GM23338 (cell line): ENCODE measurements around the gene ZNF318. TPM values are rescaled to one million over a fixed set of nuclear protein-coding genes. Genes with fewer than 3 reads are reported as not detected.
"Not testable (repeated sequence)": the region's sequence is repeated elsewhere in the genome, so short reads cannot be mapped to it uniquely, and the experiment has no call there.

ENCODE experiments used
- ATAC-seq: fragments of 200-7000 bp; cut with Tn5 transposase; 3 replicates; pipeline ENCODE4 v1.9.1; 2020
- DNase-seq: peaks from one replicate; pipeline ENCODE4 v3.0.0-alpha.2; 2015; ENCODE audit warnings: low spot score
- H2AFZ ChIP-seq: fragments of 200-600 bp; sonication (generic); 2 replicates; pipeline ENCODE4 v1.8.0; 2016; ENCODE audit warnings: antibody characterized with exemption, mild to moderate bottlenecking, moderate library complexity
- H3F3A ChIP-seq: fragments of 200-600 bp; sonication (generic); replicated peaks from 2 replicates; pipeline ENCODE4 v1.8.0; 2017; ENCODE audit warnings: antibody characterized with exemption, mixed run types, low read depth
- H3K27ac ChIP-seq: fragments of 200-600 bp; sonication (generic); 2 replicates; pipeline ENCODE4 v1.6.1; 2016; ENCODE audit warnings: low read depth
- H3K27me3 ChIP-seq: fragments of 200-600 bp; sonication (generic); 2 replicates; pipeline ENCODE4 v1.8.0; 2016; ENCODE audit warnings: mild to moderate bottlenecking, mixed run types, moderate library complexity; ENCODE audit not compliant: insufficient read depth
- H3K36me3 ChIP-seq: fragments of 200-600 bp; sonication (generic); 2 replicates; pipeline ENCODE4 v1.8.0; 2016; ENCODE audit warnings: mild to moderate bottlenecking; ENCODE audit not compliant: insufficient read depth
- H3K4me1 ChIP-seq: fragments of 200-600 bp; sonication (generic); 2 replicates; pipeline ENCODE4 v1.8.0; 2016; ENCODE audit warnings: mild to moderate bottlenecking, moderate library complexity; ENCODE audit not compliant: insufficient read depth
- H3K4me2 ChIP-seq: fragments of 200-600 bp; sonication (generic); 2 replicates; pipeline ENCODE4 v1.7.1; 2017; ENCODE audit warnings: mixed run types
- H3K4me3 ChIP-seq: fragments of 200-600 bp; sonication (generic); 2 replicates; pipeline ENCODE4 v1.6.1; 2016; ENCODE audit warnings: mixed run types
- H3K79me2 ChIP-seq: fragments of 200-600 bp; sonication (generic); replicated peaks from 2 replicates; pipeline ENCODE4 v1.8.0; 2017; ENCODE audit warnings: mild to moderate bottlenecking; ENCODE audit not compliant: insufficient read depth
- H3K9me2 ChIP-seq: fragments of 200-600 bp; sonication (generic); 2 replicates; pipeline ENCODE4 v1.8.0; 2017; ENCODE audit not compliant: insufficient read depth
- H4K20me1 ChIP-seq: fragments of 200-600 bp; sonication (generic); replicated peaks from 2 replicates; pipeline ENCODE4 v1.8.0; 2017; ENCODE audit warnings: mild to moderate bottlenecking; ENCODE audit not compliant: insufficient read depth
- H3K27ac Mint-ChIP-seq: 2 replicates; pipeline ENCODE4 v1.8.0; 2020; ENCODE audit warnings: inconsistent platforms, mild to moderate bottlenecking, moderate library complexity, mixed read lengths
- H3K27me3 Mint-ChIP-seq: 3 replicates; pipeline ENCODE4 v1.8.0; 2022; ENCODE audit warnings: low read depth, mild to moderate bottlenecking, moderate library complexity, mixed read lengths, inconsistent platforms; ENCODE audit not compliant: insufficient read depth, poor library complexity
- H3K36me3 Mint-ChIP-seq: 3 replicates; pipeline ENCODE4 v1.8.0; 2021; ENCODE audit warnings: low read depth, mild to moderate bottlenecking, inconsistent platforms, moderate library complexity, mixed read lengths
- H3K4me1 Mint-ChIP-seq: 3 replicates; pipeline ENCODE4 v1.8.0; 2020; ENCODE audit warnings: mild to moderate bottlenecking, inconsistent platforms, mixed read lengths
- H3K4me3 Mint-ChIP-seq: 3 replicates; pipeline ENCODE4 v1.8.0; 2021; ENCODE audit warnings: moderate library complexity, mild to moderate bottlenecking, inconsistent platforms, mixed read lengths
- H3K9me3 Mint-ChIP-seq: 3 replicates; pipeline ENCODE4 v1.8.0; 2020; ENCODE audit warnings: moderate library complexity, mild to moderate bottlenecking, inconsistent platforms, mixed read lengths
- CREB1 ChIP-seq: fragments of 250-450 bp; sonication (Bioruptor Pico); IDR thresholded peaks from 2 replicates; pipeline ENCODE4 v1.5.0; 2020; ENCODE audit warnings: low read depth, mild to moderate bottlenecking, moderate library complexity
- CTCF ChIP-seq, 2 experiments: fragments of 200-600 bp in 1 of 2; sonication (generic) in 1 of 2; conservative IDR thresholded peaks; 2 replicates each; pipeline versions ENCODE4 v1.5.1 to v1.6.1; 2016 to 2017; ENCODE audit warnings: antibody characterized with exemption in 2 of 2, low read depth in 2 of 2, mild to moderate bottlenecking in 2 of 2, moderate library complexity in 1 of 2
- EZH2 ChIP-seq: fragments of 200-600 bp; sonication (generic); IDR thresholded peaks from one replicate; pipeline ENCODE4 v1.8.0; 2017; ENCODE audit warnings: antibody characterized with exemption, mild to moderate bottlenecking, low read depth; ENCODE audit not compliant: unreplicated experiment
- JUNB ChIP-seq: IDR thresholded peaks from one replicate; pipeline ENCODE4 v1.6.1; 2016; ENCODE audit warnings: antibody characterized with exemption; ENCODE audit not compliant: unreplicated experiment
- NANOG ChIP-seq: IDR thresholded peaks from 2 replicates; pipeline ENCODE4 v1.6.1; 2016; ENCODE audit warnings: antibody characterized with exemption, borderline replicate concordance
- STAT1 ChIP-seq: IDR thresholded peaks from one replicate; pipeline ENCODE4 v1.6.1; 2016; ENCODE audit warnings: antibody characterized with exemption; ENCODE audit not compliant: unreplicated experiment
- ZNF114 ChIP-seq: fragments of 250-450 bp; sonication (Bioruptor Pico); IDR thresholded peaks from 2 replicates; pipeline ENCODE4 v1.5.0; 2020; ENCODE audit warnings: mild to moderate bottlenecking, moderate library complexity
- ZNF331 ChIP-seq: fragments of 250-450 bp; sonication (Bioruptor Pico); IDR thresholded peaks from 2 replicates; pipeline ENCODE4 v1.5.0; 2020; ENCODE audit warnings: low read depth, mild to moderate bottlenecking, moderate library complexity
- polyA plus RNA-seq: library from polyadenylated mRNA; unstranded; fragments of >200 nt; fragmentation: Nextera tagmentation; extraction: Ambion mirVana; gene quantifications from 2 replicates; pipeline ENCODE4 v1.2.1, GENCODE V29; 2016
- total RNA-seq: library from RNA; depleted of rRNA; stranded (reverse); fragments of >200 nt; shearing (Covaris generic); gene quantifications from 2 replicates; pipeline ENCODE4 v1.2.3, GENCODE V29; 2014
- TF ChIP-seq, protein P1 (sequence below): IDR thresholded peaks from 2 replicates; pipeline ENCODE4 v1.6.1; 2016; ENCODE audit warnings: antibody characterized with exemption
- TF ChIP-seq, protein P2 (sequence below): IDR thresholded peaks from one replicate; pipeline ENCODE4 v1.6.1; 2018; ENCODE audit warnings: antibody characterized with exemption; ENCODE audit not compliant: unreplicated experiment

Gene ZNF318
- total and polyA plus RNA-seq, 2 experiments from 2014 or later: 8.7 to 19.5 TPM

- TF ChIP-seq, protein P1, sequence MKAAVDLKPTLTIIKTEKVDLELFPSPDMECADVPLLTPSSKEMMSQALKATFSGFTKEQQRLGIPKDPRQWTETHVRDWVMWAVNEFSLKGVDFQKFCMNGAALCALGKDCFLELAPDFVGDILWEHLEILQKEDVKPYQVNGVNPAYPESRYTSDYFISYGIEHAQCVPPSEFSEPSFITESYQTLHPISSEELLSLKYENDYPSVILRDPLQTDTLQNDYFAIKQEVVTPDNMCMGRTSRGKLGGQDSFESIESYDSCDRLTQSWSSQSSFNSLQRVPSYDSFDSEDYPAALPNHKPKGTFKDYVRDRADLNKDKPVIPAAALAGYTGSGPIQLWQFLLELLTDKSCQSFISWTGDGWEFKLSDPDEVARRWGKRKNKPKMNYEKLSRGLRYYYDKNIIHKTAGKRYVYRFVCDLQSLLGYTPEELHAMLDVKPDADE: no peak
- TF ChIP-seq EZH2 (no peak), JUNB (no peak), CTCF (conservative IDR thresholded peaks at IDR 0.05; ENCODE audit: low read depth in 2 of 2) (no peak), STAT1 (no peak)
- TF ChIP-seq, protein P2, sequence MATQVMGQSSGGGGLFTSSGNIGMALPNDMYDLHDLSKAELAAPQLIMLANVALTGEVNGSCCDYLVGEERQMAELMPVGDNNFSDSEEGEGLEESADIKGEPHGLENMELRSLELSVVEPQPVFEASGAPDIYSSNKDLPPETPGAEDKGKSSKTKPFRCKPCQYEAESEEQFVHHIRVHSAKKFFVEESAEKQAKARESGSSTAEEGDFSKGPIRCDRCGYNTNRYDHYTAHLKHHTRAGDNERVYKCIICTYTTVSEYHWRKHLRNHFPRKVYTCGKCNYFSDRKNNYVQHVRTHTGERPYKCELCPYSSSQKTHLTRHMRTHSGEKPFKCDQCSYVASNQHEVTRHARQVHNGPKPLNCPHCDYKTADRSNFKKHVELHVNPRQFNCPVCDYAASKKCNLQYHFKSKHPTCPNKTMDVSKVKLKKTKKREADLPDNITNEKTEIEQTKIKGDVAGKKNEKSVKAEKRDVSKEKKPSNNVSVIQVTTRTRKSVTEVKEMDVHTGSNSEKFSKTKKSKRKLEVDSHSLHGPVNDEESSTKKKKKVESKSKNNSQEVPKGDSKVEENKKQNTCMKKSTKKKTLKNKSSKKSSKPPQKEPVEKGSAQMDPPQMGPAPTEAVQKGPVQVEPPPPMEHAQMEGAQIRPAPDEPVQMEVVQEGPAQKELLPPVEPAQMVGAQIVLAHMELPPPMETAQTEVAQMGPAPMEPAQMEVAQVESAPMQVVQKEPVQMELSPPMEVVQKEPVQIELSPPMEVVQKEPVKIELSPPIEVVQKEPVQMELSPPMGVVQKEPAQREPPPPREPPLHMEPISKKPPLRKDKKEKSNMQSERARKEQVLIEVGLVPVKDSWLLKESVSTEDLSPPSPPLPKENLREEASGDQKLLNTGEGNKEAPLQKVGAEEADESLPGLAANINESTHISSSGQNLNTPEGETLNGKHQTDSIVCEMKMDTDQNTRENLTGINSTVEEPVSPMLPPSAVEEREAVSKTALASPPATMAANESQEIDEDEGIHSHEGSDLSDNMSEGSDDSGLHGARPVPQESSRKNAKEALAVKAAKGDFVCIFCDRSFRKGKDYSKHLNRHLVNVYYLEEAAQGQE: no peak
These were observed 47.5 kb upstream of the ZNF318 start (continued) for GRCh38 chr6:43416935-43417334.

DNA sequence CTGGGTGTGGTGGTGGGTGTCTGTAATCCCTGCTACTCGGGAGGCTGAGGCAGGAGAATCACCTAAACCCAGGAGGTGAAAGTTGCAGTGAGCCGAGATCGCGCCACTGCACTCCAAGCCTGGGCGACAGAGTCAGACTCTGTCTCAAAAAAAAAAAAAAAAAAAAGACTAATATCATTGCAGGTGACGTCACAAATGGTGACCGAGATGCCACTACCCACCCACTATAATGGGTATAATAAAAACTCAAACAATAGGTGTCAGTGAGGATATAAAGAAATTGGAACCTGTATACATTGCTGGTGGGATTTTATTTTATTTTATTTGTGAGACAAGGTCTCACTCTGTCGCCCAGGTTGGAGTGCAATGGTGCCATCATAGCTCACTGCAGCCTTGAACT is 45.8 kb upstream of the ZNF318 start:
- H3K4me3 Mint-ChIP-seq, ATAC-seq, H3K4me1 ChIP-seq, H3K4me3 ChIP-seq, H3K27ac ChIP-seq, H3K79me2 ChIP-seq, H3K4me2 ChIP-seq, H3K9me2 ChIP-seq, H3K27me3 Mint-ChIP-seq, H2AFZ ChIP-seq, H3K36me3 Mint-ChIP-seq, H4K20me1 ChIP-seq, H3K36me3 ChIP-seq, H3F3A ChIP-seq, DNase-seq, H3K4me1 Mint-ChIP-seq, H3K27me3 ChIP-seq, H3K27ac Mint-ChIP-seq: not testable (repeated sequence)
- peaks cover 12% of the 10 kb centered on the region; the same call in 2 of the 3 replicates for H3K9me3 Mint-ChIP-seq

- ATAC-seq (no peak), DNase-seq (no peak)
- Mint-ChIP-seq H3K4me3 (no peak overlapping the region), H3K27ac (no peak overlapping the region), H3K27me3 (peaks cover 9% of the 10 kb centered on the region), H3K4me1 (no peaks in the 10 kb centered on the region), H3K9me3 (peaks cover 6% of the 10 kb centered on the region; the same call in 1 of the 3 replicates), H3K36me3 (0 out of 3 replicates have a peak, but pooled peaks cover 3% of the 10 kb centered on the region)
- Histone ChIP-seq H3F3A (no peaks in the 10 kb centered on the region), H4K20me1 (no peaks in the 10 kb centered on the region), H3K4me1 (no peaks in the 10 kb centered on the region), H3K36me3 (no peaks in the 10 kb centered on the region), H3K4me3 (no peak overlapping the region), H3K9me2 (no peaks in the 10 kb centered on the region), H3K27ac (no peak overlapping the region), H3K79me2 (no peaks in the 10 kb centered on the region), H3K4me2 (no peak overlapping the region), H2AFZ (no peak overlapping the region), H3K27me3 (no peaks in the 10 kb centered on the region)
- TF ChIP-seq CREB1 (CRISPR knock-in tag) (no peak), EZH2 (no peak), ZNF114 (CRISPR knock-in tag) (no peak), STAT1 (no peak), JUNB (no peak), ZNF331 (CRISPR knock-in tag) (no peak), CTCF (conservative IDR thresholded peaks at IDR 0.05; ENCODE audit: low read depth in 2 of 2) (no peak), NANOG (no peak)
- TF ChIP-seq, protein P2: no peak
These were observed 43.6 kb upstream of the ZNF318 start for GRCh38 chr6:43413002-43413401.
